Body of pancreas (tissue), 4 donors: ENCODE results near the gene PROM2. TPM values are rescaled to one million over a fixed set of nuclear protein-coding genes. Genes with fewer than 3 reads are reported as not detected.

Experiments used
- ATAC-seq: fragments of 150-250 bp; one replicate; pipeline ENCODE4 v1.9.1; 2016
- DNase-seq, 4 donors: peaks; one replicate each; pipeline ENCODE4 v3.0.0-alpha.2; 2019
- H3K27ac ChIP-seq, 4 donors: fragments of 200-600 bp; sonication (generic); 1 replicate in 3 of 4; 2 replicates in 1 of 4; pipeline versions ENCODE4 v1.5.1 to v1.6.1; 2016 to 2019; ENCODE audit warnings: mild to moderate bottlenecking in 1 of 4, mixed read lengths in 1 of 4, moderate library complexity in 1 of 4
- H3K27me3 ChIP-seq, 2 donors: fragments of 200-600 bp; sonication (generic); one replicate each; pipeline ENCODE4 v1.6.0; 2016; ENCODE audit warnings: mild to moderate bottlenecking in 1 of 2
- H3K36me3 ChIP-seq, 2 donors: fragments of 200-600 bp; sonication (generic); replicated peaks in 1 of 2; 2 replicates each; pipeline ENCODE4 v1.5.1; 2016; ENCODE audit warnings: low read depth in 2 of 2; ENCODE audit not compliant: insufficient read depth in 1 of 2
- H3K4me1 ChIP-seq: fragments of 200-600 bp; sonication (generic); one replicate; pipeline ENCODE4 v1.6.0; 2016
- H3K4me3 ChIP-seq, 2 donors: fragments of 200-600 bp; sonication (generic); 1 replicate in 1 of 2; 2 replicates in 1 of 2; pipeline ENCODE4 v1.5.1; 2016 to 2019
- H3K9me3 ChIP-seq, 3 donors: fragments of 200-600 bp; sonication (generic); 1 replicate in 2 of 3; 2 replicates in 1 of 3; pipeline ENCODE4 v1.5.1; 2016
- POLR2A ChIP-seq, 3 donors: fragments of 450-650 bp; IDR thresholded peaks; one replicate each; pipeline ENCODE4 v1.6.1; 2016; ENCODE audit warnings: antibody characterized with exemption in 3 of 3, mild to moderate bottlenecking in 2 of 3
- WGBS, 2 donors: methylation state at CpG; one replicate each; pipeline ENCODE4 v1.1.5; 2017; 5-methylcytosine and 5-hydroxymethylcytosine counted together
- intact Hi-C: fragments of 100-400 bp; cut with DNase I; formaldehyde crosslinking; loops from one replicate; pipeline ENCODE4 v1.15.1; 2023
- total RNA-seq, 2 donors: library from RNA; depleted of rRNA; stranded (reverse); fragments of >200 nt; gene quantifications; one replicate each; pipeline ENCODE4 v1.1.0, GENCODE V29; 2016
- TF ChIP-seq, protein P1 (sequence below), 7 experiments: fragments of 450-650 bp in 4 of 7; fragments of 200-600 bp in 3 of 7; sonication (generic) in 3 of 7; IDR thresholded peaks; one replicate each; pipeline ENCODE4 v1.5.1; 2016 to 2019; ENCODE audit warnings: antibody characterized with exemption in 7 of 7

The PROM2 gene, protein sequence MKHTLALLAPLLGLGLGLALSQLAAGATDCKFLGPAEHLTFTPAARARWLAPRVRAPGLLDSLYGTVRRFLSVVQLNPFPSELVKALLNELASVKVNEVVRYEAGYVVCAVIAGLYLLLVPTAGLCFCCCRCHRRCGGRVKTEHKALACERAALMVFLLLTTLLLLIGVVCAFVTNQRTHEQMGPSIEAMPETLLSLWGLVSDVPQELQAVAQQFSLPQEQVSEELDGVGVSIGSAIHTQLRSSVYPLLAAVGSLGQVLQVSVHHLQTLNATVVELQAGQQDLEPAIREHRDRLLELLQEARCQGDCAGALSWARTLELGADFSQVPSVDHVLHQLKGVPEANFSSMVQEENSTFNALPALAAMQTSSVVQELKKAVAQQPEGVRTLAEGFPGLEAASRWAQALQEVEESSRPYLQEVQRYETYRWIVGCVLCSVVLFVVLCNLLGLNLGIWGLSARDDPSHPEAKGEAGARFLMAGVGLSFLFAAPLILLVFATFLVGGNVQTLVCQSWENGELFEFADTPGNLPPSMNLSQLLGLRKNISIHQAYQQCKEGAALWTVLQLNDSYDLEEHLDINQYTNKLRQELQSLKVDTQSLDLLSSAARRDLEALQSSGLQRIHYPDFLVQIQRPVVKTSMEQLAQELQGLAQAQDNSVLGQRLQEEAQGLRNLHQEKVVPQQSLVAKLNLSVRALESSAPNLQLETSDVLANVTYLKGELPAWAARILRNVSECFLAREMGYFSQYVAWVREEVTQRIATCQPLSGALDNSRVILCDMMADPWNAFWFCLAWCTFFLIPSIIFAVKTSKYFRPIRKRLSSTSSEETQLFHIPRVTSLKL
- total RNA-seq, result 10 to 100 TPM; 17.6 to 31.6 TPM

DNA sequence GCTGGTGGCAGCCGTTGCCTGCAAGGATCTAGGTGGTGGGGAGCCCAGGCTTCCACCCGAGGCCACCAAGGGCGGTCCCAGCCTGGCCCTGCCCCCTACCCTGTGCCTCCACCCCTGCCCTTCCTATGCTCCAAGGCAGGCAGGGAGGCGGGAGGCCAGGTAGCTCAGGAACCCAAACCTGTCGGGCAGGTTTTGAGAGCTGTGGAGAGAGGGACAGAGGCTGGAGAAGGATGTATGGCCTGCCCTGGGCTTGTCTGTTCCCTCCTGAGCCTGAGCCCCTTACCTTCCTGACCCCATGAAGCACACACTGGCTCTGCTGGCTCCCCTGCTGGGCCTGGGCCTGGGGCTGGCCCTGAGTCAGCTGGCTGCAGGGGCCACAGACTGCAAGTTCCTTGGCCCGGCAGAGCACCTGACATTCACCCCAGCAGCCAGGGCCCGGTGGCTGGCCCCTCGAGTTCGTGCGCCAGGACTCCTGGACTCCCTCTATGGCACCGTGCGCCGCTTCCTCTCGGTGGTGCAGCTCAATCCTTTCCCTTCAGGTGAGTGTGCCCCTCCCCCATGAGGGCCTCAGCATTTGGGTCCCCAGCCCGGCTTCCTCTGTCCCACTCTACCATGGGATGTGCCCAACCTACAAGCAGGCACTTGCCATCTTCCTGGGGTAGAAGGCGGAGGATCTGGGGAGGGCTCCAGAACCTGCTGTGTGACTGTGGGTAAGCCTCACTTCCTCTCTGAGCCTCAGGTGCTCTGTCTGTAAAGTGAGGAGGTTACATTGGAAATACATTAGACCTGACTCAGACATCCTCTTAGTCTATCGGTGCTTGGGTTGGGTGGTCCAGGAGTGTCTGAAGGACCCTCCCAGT is at the start of gene PROM2:
Gene PROM2 (plus strand): TSS at position 159 of the 860 bp plus-strand sequence. CDS start 137 bp downstream, at position 296.
- H3K27me3 ChIP-seq, result no peaks in the 10 kb centered on the region
- H3K4me1 ChIP-seq, result peaks cover 52% of the 10 kb centered on the region
- intact Hi-C loops, result no loop called here
- peak; percentile 93 for ATAC-seq
- 17 to 24% methylated on average over 2 to 17 of the region's 17 CpGs for WGBS, 2 donors
- peak; percentile 31 to 73 (median 63) for TF ChIP-seq POLR2A (IDR thresholded peaks at IDR 0.05)
- TF ChIP-seq, protein P1, sequence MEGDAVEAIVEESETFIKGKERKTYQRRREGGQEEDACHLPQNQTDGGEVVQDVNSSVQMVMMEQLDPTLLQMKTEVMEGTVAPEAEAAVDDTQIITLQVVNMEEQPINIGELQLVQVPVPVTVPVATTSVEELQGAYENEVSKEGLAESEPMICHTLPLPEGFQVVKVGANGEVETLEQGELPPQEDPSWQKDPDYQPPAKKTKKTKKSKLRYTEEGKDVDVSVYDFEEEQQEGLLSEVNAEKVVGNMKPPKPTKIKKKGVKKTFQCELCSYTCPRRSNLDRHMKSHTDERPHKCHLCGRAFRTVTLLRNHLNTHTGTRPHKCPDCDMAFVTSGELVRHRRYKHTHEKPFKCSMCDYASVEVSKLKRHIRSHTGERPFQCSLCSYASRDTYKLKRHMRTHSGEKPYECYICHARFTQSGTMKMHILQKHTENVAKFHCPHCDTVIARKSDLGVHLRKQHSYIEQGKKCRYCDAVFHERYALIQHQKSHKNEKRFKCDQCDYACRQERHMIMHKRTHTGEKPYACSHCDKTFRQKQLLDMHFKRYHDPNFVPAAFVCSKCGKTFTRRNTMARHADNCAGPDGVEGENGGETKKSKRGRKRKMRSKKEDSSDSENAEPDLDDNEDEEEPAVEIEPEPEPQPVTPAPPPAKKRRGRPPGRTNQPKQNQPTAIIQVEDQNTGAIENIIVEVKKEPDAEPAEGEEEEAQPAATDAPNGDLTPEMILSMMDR (IDR thresholded peaks at IDR 0.05), result peak in 4 of 7 experiments; percentile 21 to 40 (median 36)
- H3K36me3 ChIP-seq, result no peaks in the 10 kb centered on the region
- peak; percentile 84 to 95 (median 94) for DNase-seq
- no peaks in the 10 kb centered on the region for H3K9me3 ChIP-seq
- H3K4me3 ChIP-seq, result no peak within 1 kb of the TSS
- H3K27ac ChIP-seq, result peak within 1 kb of the TSS; percentile 68 to 84 (median 76)

DNA sequence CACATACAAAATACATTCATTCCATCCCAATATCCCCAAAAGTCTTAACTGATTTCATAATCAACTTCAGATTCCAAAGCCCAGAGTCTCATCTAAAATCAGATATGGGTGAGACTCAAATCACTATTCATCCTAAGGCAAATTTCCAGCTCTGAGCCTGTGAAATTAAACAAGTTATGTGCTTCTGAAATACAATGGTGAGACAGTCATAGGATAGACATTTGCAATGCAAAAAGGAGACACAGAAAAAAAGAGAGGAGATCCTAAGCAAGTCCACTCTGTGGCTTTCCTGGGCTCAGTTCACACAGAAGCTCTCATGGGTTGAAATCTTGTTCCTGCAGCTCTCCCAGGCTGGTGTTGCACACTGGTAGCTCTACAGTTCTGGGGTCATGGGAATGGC is 48.6 kb upstream of the PROM2 start:
- DNase-seq (no peak), ATAC-seq (no peak)
- Histone ChIP-seq H3K4me3 (no peak overlapping the region), H3K36me3 (no peaks in the 10 kb centered on the region), H3K27me3 (no peaks in the 10 kb centered on the region), H3K4me1 (no peaks in the 10 kb centered on the region), H3K9me3 (peaks cover 0 to 3% (median 0%) of the 10 kb centered on the region in 3 donors), H3K27ac (no peak overlapping the region)
- TF ChIP-seq POLR2A (IDR thresholded peaks at IDR 0.05), result no peak
- TF ChIP-seq, protein P1 (IDR thresholded peaks at IDR 0.05), result no peak
- intact Hi-C loops, result no loop called here

DNA sequence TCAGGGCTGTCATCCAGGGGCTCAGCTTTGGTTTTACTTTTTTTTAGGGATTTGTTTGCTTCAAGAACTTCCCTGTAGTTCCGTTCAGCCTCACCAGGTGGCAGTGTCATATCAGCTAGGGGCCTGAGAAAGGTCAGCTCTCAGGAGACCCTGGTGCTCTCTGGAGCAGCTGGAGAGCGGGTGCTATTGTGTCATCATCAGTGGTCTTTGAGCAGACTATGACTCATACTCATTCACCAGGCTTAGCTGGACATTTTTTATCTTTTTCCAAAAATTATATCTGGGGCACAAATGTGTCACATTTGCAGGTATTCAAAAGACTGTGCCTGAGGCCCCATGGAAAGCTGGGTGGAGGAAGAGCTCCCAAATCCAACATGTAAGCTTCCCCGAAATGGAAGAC is 42.5 kb upstream of the PROM2 start:
- DNase-seq (peak; percentile 75 to 86 (median 79)), ATAC-seq (peak; percentile 45)
- no peak overlapping the region for H3K4me3 ChIP-seq
- WGBS, 2 donors, result 17 to 26% methylated on average over 3 of the region's 3 CpGs
- H3K4me1 ChIP-seq, result no peaks in the 10 kb centered on the region
- H3K9me3 ChIP-seq, result no peaks in the 10 kb centered on the region
- H3K36me3 ChIP-seq, result no peaks in the 10 kb centered on the region
- no peaks in the 10 kb centered on the region for H3K27me3 ChIP-seq
- no peak overlapping the region for H3K27ac ChIP-seq
- no peak for TF ChIP-seq POLR2A (IDR thresholded peaks at IDR 0.05)
- TF ChIP-seq, protein P1 (IDR thresholded peaks at IDR 0.05), result peak; percentile 67 to 90 (median 83)
- intact Hi-C loops, result loop anchor here (5.0 kb wide), 1 partner anchor 81 kb away; no protein-coding TSS in a partner anchor

DNA sequence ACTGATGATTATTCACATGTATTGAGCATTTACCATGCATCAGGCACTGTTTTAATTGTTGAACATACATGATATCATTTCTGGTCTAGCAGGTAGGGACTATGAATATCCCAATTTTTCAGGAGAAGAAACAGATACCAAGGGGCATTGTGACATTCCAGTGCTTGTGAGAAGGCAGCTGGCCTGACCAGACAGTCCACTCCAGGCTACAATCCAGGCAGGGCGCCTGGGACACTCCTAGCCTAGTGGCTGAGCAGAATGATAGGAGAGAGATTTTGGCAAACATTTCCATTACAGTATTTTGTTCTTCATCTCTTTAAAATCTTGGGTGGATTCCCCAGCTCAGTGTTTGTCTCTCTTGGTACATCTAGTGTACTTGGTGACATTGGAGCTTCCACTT is 42.0 kb upstream of the PROM2 start:
- TF ChIP-seq POLR2A (IDR thresholded peaks at IDR 0.05), result no peak
- TF ChIP-seq, protein P1 (IDR thresholded peaks at IDR 0.05), result no peak
- Histone ChIP-seq H3K9me3 (no peaks in the 10 kb centered on the region), H3K36me3 (no peaks in the 10 kb centered on the region), H3K4me3 (no peak overlapping the region), H3K27ac (no peak overlapping the region), H3K4me1 (no peaks in the 10 kb centered on the region), H3K27me3 (no peaks in the 10 kb centered on the region)
- 45 to 56% methylated on average over 1 of the region's 1 CpG for WGBS, 2 donors
- DNase-seq (no peak), ATAC-seq (no peak)
- intact Hi-C loops, result loop anchor here (5.0 kb wide), 1 partner anchor 80 kb away; no protein-coding TSS in a partner anchor
